HuH-7 (cell line): Measurements from ENCODE around the gene YAE1.

ENCODE experiments used
- DNase-seq: peaks from one replicate; pipeline ENCODE4 v3.0.0; 2011; ENCODE audit warnings: low spot score

Gene YAE1

GRCh38 chr7:39557222-39557621 is 9.0 kb upstream of the YAE1 start:
- no peak for DNase-seq

DNA sequence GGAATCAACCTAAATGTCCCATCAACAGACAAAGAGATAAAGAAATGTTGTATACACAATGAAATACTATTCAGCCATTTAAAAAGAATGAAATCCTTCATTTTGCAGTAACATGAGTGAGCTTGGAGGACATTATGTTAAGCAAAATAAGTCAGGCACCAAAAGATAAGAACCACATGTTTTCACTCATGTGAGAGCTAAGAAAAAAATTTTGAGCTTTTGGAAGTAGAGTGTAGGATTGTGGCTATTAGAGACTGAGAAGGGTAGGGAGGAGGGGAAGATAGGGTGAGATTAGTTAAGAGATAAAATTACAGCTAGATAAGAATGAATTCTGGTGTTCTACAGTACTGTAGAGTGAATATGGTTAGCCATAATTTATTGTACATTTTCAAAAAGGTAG is 8.3 kb upstream of the YAE1 start:
- DNase-seq = no peak

DNA sequence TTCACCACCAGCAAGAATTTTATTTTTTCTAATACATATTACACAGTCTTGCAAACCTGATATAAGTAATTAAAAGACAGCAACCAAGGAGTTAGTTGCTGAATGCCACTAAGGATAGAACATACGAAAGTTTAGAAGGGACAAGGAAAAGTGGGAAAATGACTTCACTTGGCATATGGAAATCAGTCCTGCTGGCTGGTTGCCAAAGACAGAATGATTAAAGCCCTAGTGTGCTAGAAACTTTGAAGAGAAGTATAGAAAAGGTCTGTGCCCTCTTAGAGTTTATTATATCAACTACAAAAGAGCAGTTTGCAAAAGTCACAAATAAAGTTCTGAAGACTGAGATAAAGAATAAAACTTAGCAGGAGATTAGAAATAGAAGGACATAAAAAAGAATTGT is 5.8 kb upstream of the YAE1 start:
- no peak for DNase-seq

DNA sequence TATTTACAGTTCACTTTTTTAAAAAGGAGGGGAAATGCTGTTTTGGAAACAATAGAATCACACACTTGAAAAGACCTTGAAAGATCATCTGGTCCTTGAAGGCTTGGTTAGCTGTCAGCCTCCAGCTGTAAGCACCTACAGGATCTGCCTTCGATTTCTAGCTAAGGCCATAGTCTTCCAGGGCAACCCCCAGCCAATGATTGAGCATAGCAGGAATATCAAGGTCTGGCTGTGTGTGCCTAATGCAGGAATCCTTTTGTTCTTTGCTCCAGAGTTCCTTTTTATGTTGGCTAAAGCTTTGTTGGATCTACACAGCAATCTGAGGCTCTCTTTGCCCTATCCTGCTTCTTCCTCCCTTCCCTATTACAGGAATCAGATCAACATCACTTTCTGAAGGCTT is 5.2 kb upstream of the YAE1 start:
- DNase-seq = no peak

GRCh38 chr7:39565538-39565937 is 666 bp upstream of the YAE1 start:
- DNase-seq = peak; percentile 40

- DNase-seq = no peak
These were observed 1.1 kb downstream of the YAE1 start for GRCh38 chr7:39567294-39567693.

DNA sequence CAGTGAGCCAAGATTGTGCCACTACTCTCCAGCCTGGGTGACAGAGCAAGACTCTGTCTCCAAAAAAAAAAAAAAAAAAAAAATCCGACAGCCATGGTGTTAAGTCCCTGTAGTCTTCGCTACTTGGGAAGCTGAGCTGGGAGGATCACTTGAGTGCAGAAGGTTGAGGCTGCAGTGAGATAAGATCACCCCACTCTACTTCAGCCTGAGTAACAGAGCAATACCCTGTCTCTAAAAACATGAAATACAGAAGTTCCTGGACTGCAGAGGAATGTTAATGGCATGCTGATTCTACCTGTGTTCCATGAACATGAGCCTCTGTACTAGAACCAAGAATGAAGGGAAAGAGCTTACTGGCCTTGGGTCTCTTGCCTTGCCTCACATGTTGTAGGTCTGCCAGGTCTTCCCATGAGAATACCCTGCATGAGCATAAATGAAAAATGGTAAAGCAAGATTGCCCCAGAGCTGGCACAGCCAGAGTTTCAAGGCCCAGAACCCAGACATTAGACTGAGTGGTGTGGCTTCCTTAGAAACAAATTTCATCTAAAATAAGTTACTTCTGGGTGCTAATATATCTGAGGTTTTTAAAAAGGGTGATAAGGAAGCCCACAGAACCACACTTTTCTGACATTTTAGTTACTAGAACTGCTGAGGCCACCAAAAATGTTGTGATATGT is 8.6 kb downstream of the YAE1 start:
- no peak for DNase-seq

DNA sequence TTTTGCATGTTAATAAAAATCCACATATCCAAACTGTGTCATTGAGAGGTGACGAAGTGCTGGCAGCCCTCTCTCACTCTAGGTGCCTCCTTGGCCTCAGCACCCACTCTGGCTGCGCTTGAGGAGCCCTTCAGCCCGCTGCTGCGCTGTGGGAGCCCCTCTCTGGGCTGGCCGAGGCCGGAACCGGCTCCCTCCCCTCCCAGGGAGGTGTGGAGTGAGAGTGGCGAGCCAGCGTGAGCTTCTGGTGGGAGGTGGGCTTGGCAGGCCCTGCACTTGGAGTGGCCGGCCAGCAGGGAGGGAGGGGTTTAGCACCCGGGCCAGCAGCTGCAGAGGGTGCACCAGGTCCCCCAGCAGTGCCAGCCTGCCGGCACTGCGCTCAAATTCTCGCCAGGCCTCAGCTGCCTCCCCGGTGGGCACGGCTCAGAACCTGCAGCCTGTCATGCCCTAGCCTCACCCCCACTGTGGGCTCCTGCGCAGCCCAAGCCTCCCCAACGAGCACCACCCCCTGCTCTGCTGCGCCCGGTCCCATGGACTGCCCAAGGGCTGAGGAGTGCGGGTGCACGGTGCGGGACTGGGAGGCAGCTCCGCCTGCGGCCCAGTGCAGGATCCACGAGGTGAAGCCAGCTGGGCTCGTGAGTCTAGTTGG is 11.1 kb downstream of the YAE1 start:
- DNase-seq = no peak

- peak; percentile 94 for DNase-seq
These were observed 14.1 kb downstream of the YAE1 start for GRCh38 chr7:39580149-39580874.

GRCh38 chr7:39582536-39582935 is 16.3 kb downstream of the YAE1 start:
- DNase-seq = no peak

DNA sequence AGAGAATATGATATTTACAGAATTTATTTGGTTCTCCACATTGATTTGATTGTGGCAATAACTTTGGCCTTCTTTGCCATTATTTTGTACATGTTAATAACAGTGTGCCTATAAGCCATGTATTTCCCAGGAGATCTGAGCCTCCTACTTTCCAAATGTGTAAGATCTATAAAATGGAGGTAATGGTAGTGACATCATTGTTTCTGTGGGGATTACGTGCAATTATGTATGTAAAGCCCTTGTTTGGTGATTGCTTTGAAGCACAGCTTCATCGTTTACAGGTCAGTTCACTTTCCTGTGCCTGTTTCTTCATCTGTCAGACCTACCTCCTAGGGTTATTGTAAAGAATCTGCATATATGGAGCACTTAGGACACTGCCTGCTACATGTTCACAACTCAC is 17.3 kb downstream of the YAE1 start:
- DNase-seq = no peak

DNA sequence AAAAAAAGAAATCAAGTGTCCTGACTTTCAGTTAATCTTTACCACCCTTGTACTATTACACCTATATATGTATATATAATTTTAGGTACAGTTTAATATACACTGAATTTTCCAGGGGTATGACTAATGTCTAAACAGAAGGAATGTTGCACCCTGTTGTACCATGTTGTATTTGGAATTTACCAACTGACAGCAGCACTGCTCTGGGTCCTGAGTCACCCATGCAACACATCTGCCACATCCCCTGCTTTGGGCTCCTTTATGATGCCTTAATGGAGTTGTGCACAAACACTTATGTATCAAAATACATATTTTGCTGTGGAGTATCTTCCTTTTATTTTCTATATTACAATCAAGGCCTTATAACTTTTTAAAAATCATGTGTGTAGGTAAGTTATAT is 21.2 kb downstream of the YAE1 start:
- no peak for DNase-seq

DNA sequence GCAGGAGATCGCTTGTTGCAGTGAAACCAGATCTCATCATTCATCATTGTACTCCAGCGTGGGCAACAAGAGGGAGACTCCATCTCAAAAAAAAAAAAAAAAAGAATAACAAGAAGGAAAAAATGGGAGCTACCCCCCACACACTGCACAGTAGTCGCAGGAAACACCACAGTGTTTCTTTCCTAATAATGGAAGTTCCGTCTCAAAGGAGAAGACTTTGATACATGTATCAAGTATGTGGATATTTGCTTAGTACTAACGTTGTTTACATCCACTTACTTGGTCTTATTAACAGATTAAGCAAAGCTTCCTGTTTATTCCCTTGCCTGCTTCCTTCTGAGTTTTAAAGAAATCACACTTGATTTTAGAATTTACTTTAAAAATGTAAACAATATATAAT is 22.2 kb downstream of the YAE1 start:
- no peak for DNase-seq

GRCh38 chr7:39589323-39590111 is 23.3 kb downstream of the YAE1 start:
- DNase-seq = no peak

DNA sequence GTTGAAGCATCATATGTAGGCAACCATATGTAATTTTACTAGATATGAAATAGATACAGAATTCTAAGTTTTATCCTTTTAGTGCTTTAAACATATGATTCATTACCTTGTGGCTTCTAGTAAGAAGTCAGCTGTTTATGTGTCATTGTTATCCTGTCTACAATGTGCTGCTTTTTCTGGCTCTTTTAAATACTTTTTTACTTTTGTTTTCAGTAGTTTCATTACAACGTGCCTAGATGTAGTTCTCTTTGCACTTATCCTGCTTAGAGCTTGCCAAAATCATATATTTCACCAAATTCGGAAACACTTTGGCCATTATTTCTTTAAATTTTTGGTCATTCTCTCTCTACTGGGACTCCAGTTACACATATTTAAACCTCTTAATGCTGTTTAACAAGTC is 26.4 kb downstream of the YAE1 start:
- DNase-seq = no peak

- no peak for DNase-seq
These were observed 28.9 kb downstream of the YAE1 start for GRCh38 chr7:39594988-39595620.

DNA sequence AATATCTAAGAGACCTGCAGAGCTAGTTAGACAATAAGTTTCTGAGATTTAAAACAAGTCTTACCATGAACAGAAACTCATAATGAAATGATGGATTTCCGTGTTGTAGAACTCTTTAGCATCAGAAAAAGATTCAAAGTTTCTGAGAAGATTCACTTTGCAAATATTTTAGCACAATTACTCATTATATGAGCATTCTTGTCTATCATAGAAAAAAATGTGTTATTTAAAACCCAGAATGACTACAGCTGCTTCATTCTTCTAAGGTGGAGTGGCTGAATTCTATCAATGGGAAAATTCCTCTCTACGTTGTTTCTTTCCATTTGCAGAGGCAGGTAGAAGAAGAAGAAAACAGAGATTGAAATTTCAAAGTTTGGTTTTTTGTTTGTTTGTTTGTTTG is 36.1 kb downstream of the YAE1 start:
- DNase-seq = no peak

- no peak for DNase-seq
These were observed 37.7 kb downstream of the YAE1 start for GRCh38 chr7:39603924-39604323.

DNA sequence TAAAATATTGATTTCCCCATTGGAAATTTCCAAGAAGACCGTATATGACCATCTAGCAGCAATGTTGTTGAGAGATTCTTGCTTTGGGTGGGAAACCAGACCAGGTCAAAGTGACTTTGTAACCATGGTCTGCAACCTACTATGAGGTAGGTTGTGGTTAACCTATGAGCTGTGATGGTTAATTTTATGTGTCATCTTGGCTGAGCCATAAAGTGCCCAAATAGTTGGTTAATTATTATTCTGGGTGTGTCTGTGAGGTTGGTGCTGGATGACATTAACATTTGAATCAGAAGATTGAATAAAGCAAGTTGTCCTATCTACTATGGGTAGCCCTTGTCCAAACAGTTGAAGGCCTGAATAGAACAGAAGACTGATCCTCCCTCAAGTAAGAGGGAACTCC is 38.9 kb downstream of the YAE1 start:
- DNase-seq = no peak

DNA sequence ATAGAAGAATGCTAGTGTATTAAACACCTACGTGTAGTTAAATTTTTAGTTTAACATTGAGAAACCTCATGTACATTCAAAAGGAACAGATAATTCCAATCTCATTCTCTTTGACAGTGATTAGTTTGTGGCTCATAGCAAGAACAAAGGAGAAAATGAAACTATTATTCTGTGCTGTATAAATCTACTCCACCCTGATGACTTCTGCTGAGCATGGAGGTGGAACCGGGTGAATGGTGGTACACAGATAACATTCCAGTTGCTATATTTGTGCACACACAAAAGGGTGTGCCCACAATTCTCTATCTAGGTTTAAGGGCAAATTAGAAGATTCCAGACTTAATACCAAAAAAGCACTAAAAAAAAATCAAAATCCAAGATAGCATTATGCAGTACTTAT is 40.1 kb downstream of the YAE1 start:
- no peak for DNase-seq

GRCh38 chr7:39606941-39607340 is 40.7 kb downstream of the YAE1 start:
- DNase-seq = no peak

- no peak for DNase-seq
These were observed 41.7 kb downstream of the YAE1 start for GRCh38 chr7:39607865-39608264.
